HEK293T (cell line): ENCODE data around the gene SMARCAL1.

Experiments
- CTCF ChIA-PET: fragments of 350-600 bp; formaldehyde crosslinking; extraction: SDS; loops from one replicate; lab custom pipeline; 2021; ENCODE audit warnings: antibody characterized with exemption, inconsistent platforms; lab: Yijun Ruan, JAX
- POLR2A ChIA-PET: fragments of 350-600 bp; formaldehyde crosslinking; extraction: SDS; loops from one replicate; lab custom pipeline; 2020; ENCODE audit warnings: antibody characterized with exemption, inconsistent platforms; lab: Yijun Ruan, JAX
- DNase-seq: peaks from one replicate; pipeline ENCODE4 v3.0.0; 2012; ENCODE audit warnings: mixed read lengths; ENCODE audit errors: extremely low spot score
- ARNT ChIP-seq: fragments of 450-650 bp; IDR thresholded peaks from 2 replicates; pipeline ENCODE4 v1.6.1; 2017; ENCODE audit warnings: mild to moderate bottlenecking
- BHLHE40 ChIP-seq: fragments of 450-650 bp; IDR thresholded peaks from 2 replicates; pipeline ENCODE4 v1.6.1; 2016; ENCODE audit warnings: mild to moderate bottlenecking, moderate library complexity, borderline replicate concordance
- CTBP1 ChIP-seq: fragments of 450-650 bp; IDR thresholded peaks from 2 replicates; pipeline ENCODE4 v1.6.1; 2016; ENCODE audit warnings: borderline replicate concordance
- ELF4 ChIP-seq: fragments of 450-650 bp; IDR thresholded peaks from 2 replicates; pipeline ENCODE4 v1.6.1; 2017; ENCODE audit warnings: antibody characterized with exemption
- FOXA1 ChIP-seq: fragments of 450-650 bp; IDR thresholded peaks from 2 replicates; pipeline ENCODE4 v1.6.1; 2016; ENCODE audit warnings: mild to moderate bottlenecking
- FOXK2 ChIP-seq: fragments of 450-650 bp; IDR thresholded peaks from 2 replicates; pipeline ENCODE4 v1.6.1; 2016; ENCODE audit warnings: mild to moderate bottlenecking
- FOXM1 ChIP-seq: fragments of 450-650 bp; IDR thresholded peaks from 2 replicates; pipeline ENCODE4 v1.6.1; 2017; ENCODE audit warnings: mild to moderate bottlenecking, borderline replicate concordance
- HDGF ChIP-seq: fragments of 450-650 bp; IDR thresholded peaks from 2 replicates; pipeline ENCODE4 v1.6.1; 2017; ENCODE audit warnings: antibody characterized with exemption, borderline replicate concordance
- L3MBTL2 ChIP-seq: fragments of 450-650 bp; conservative IDR thresholded peaks from 2 replicates; pipeline ENCODE4 v1.6.1; 2016; ENCODE audit warnings: mild to moderate bottlenecking
- LEF1 ChIP-seq: fragments of 450-650 bp; IDR thresholded peaks from 2 replicates; pipeline ENCODE4 v1.6.1; 2017; ENCODE audit warnings: mild to moderate bottlenecking, borderline replicate concordance
- NFRKB ChIP-seq: fragments of 450-650 bp; IDR thresholded peaks from 2 replicates; pipeline ENCODE4 v1.6.1; 2016; ENCODE audit warnings: mild to moderate bottlenecking, moderate library complexity
- SP1 ChIP-seq: fragments of 450-650 bp; IDR thresholded peaks from 2 replicates; pipeline ENCODE4 v1.6.1; 2017
- SUZ12 ChIP-seq: fragments of 450-650 bp; IDR thresholded peaks from 2 replicates; pipeline ENCODE4 v1.6.1; 2016; ENCODE audit warnings: mild to moderate bottlenecking
- TARDBP ChIP-seq: fragments of 450-650 bp; IDR thresholded peaks from 2 replicates; pipeline ENCODE4 v1.6.1; 2016
- ZNF384 ChIP-seq: fragments of 450-650 bp; IDR thresholded peaks from 2 replicates; pipeline ENCODE4 v1.6.1; 2016
- TF ChIP-seq, protein P1 (sequence below): fragments of 450-650 bp; IDR thresholded peaks from 2 replicates; pipeline ENCODE4 v1.6.1; 2016

The SMARCAL1 gene

DNA sequence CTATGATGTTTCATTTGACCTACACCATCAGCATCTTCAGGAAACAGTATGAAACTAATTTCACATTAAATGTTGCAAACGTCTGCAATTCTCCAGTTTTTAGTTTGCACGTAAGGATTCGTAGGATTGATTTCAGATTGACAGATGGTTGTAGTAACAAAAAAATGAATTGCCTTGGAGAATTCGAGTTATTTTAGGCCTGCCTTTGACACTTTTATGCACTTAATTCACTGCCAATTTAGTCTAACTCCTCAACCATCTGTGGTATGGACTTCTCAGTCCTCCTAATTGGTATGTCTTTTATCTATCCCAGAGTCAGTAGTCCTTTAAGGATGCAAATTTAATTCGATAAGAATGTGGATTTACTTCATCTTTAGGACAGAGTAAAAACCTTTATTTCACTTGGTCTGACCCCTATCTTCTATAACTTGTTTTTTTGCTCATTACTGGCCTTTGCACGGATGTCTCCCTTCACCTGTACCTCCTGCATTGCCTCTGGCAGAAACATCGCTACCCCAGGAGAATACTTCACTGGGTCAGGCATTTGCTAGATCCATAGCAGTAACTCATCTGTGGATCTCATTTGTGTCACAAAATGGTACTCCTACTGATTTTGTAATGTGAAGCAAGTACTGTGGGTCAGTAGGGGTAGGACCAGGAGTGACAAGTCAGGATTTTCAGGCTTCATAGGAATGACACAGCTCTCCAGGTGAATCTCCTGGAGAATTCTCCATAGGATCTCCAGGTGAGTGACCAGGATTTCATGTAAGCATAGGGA is 90.3 kb downstream of the SMARCAL1 start:
- no peak for TF ChIP-seq FOXK2
- TF ChIP-seq SUZ12 = no peak
- no peak for TF ChIP-seq FOXM1
- TF ChIP-seq LEF1 = no peak
- no peak for TF ChIP-seq ARNT
- ChIA-PET POLR2A (no interaction called here), CTCF (no interaction called here)
- DNase-seq = no peak

GRCh38 chr2:216503159-216503629 is 90.9 kb downstream of the SMARCAL1 start:
- ChIA-PET POLR2A (no interaction called here), CTCF (no interaction called here)
- TF ChIP-seq BHLHE40 (no peak), L3MBTL2 (no peak), FOXA1 (no peak), ELF4 (no peak), FOXM1 (no peak), SP1 (no peak), ZNF384 (no peak), SUZ12 (no peak), TARDBP (no peak), NFRKB (no peak), LEF1 (no peak), ARNT (no peak), HDGF (no peak), FOXK2 (no peak), CTBP1 (no peak)
- TF ChIP-seq, protein P1, sequence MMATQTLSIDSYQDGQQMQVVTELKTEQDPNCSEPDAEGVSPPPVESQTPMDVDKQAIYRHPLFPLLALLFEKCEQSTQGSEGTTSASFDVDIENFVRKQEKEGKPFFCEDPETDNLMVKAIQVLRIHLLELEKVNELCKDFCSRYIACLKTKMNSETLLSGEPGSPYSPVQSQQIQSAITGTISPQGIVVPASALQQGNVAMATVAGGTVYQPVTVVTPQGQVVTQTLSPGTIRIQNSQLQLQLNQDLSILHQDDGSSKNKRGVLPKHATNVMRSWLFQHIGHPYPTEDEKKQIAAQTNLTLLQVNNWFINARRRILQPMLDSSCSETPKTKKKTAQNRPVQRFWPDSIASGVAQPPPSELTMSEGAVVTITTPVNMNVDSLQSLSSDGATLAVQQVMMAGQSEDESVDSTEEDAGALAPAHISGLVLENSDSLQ = no peak
- DNase-seq = no peak

- CTCF ChIA-PET = no interaction called here
- POLR2A ChIA-PET = interaction anchor here (1.4 kb wide), 1 partner anchor 11 kb away, joined by 3 read pairs; no protein-coding TSS in a partner anchor
- TF ChIP-seq ELF4 (no peak), LEF1 (no peak), L3MBTL2 (no peak), TARDBP (no peak), NFRKB (no peak), SUZ12 (no peak), HDGF (no peak), BHLHE40 (no peak), ZNF384 (no peak), CTBP1 (no peak), ARNT (no peak), FOXA1 (no peak), SP1 (no peak), FOXM1 (no peak), FOXK2 (no peak)
- TF ChIP-seq, protein P1 = no peak
- no peak for DNase-seq
These were observed 91.6 kb downstream of the SMARCAL1 start for GRCh38 chr2:216503697-216504375.

- ChIA-PET CTCF (no interaction called here), POLR2A (interaction anchor here (1.4 kb wide), 1 partner anchor 12 kb away, joined by 3 read pairs; no protein-coding TSS in a partner anchor)
- TF ChIP-seq FOXA1 (no peak), CTBP1 (no peak), ARNT (no peak), NFRKB (no peak), SP1 (no peak), ELF4 (no peak; the same call in 1 of the 2 replicates), LEF1 (no peak), BHLHE40 (no peak), L3MBTL2 (no peak), TARDBP (no peak), SUZ12 (no peak), ZNF384 (no peak), HDGF (no peak)
- TF ChIP-seq, protein P1 = no peak
- DNase-seq = no peak
These were observed 92.1 kb downstream of the SMARCAL1 start for GRCh38 chr2:216504376-216504762.

- TF ChIP-seq CTBP1 (no peak), ZNF384 (no peak), NFRKB (no peak), L3MBTL2 (no peak), SUZ12 (no peak), BHLHE40 (no peak), FOXK2 (no peak), TARDBP (no peak), LEF1 (no peak), ARNT (no peak), FOXM1 (no peak), ELF4 (no peak)
- TF ChIP-seq, protein P1 = no peak
- ChIA-PET CTCF (interaction anchor here (1.5 kb wide), 1 partner anchor 11 kb away, joined by 3 read pairs; no protein-coding TSS in a partner anchor), POLR2A (interaction anchor here (1.4 kb wide), 1 partner anchor 13 kb away, joined by 3 read pairs; no protein-coding TSS in a partner anchor)
- DNase-seq = no peak
These were observed 93.1 kb downstream of the SMARCAL1 start for GRCh38 chr2:216505133-216506106.
